HepG2 (cell line): ENCODE results near the gene DBNDD1. TPM values are rescaled to one million over a fixed set of nuclear protein-coding genes. Genes with fewer than 3 reads are reported as not detected.

Experiments used
- ATAC-seq: fragments of 200-7000 bp; cut with Tn5 transposase; 3 replicates; pipeline ENCODE4 v1.9.1; 2020; ENCODE audit warnings: mild to moderate bottlenecking, moderate library complexity
- BruUV-seq: library from RNA; stranded (reverse); fragments of 400-500 nt; replicated peaks from 2 replicates; lab custom pipeline; 2021; lab: Mats Ljungman, UMichigan
- CTCF ChIA-PET: fragments of 300-600 bp; formaldehyde crosslinking; extraction: SDS; loops from one replicate; lab custom pipeline; 2021; ENCODE audit warnings: low total read pairs, inconsistent platforms, low intra/inter-chr PET ratio; lab: Yijun Ruan, JAX
- POLR2A ChIA-PET: fragments of 350-600 bp; sonication (Branson Sonifier 250); formaldehyde crosslinking; loops from one replicate; lab custom pipeline; 2020; ENCODE audit warnings: antibody characterized with exemption, inconsistent platforms; lab: Yijun Ruan, JAX
- DNase-seq: peaks from one replicate; pipeline ENCODE4 v3.0.0-alpha.2; 2015; ENCODE audit warnings: low spot score
- FAIRE-seq: peaks from 3 replicates; lab custom pipeline; 2011; peaks lifted over from hg19 to GRCh38; lab: Jason Lieb, UNC
- H2AFZ ChIP-seq: one replicate; pipeline ENCODE4 v1.6.1; 2011; ENCODE audit warnings: low read length, inconsistent platforms
- H3K27ac ChIP-seq: fragments of 300-600 bp; 3 replicates; pipeline ENCODE4 v1.8.0; 2011; ENCODE audit warnings: mixed run types, mild to moderate bottlenecking, mixed read lengths, low read length, inconsistent platforms; ENCODE audit not compliant: insufficient read depth; ENCODE audit errors: extremely low read length
- H3K27me3 ChIP-seq, 2 experiments: fragments of 200-600 bp in 1 of 2; 2 replicates in 1 of 2; 3 replicates in 1 of 2; pipeline versions ENCODE4 v1.6.0 to v1.8.0; 2011; ENCODE audit warnings: low read length in 2 of 2, mild to moderate bottlenecking in 2 of 2, moderate library complexity in 2 of 2, inconsistent platforms in 1 of 2; ENCODE audit not compliant: insufficient read depth in 2 of 2, control insufficient read depth in 1 of 2
- H3K36me3 ChIP-seq, 2 experiments: fragments of 200-600 bp in 1 of 2; replicated peaks in 1 of 2; 2 replicates in 1 of 2; 3 replicates in 1 of 2; pipeline versions ENCODE4 v1.5.1 to v1.8.0; 2011; ENCODE audit warnings: low read length in 2 of 2, inconsistent platforms in 1 of 2; ENCODE audit not compliant: insufficient read depth in 2 of 2, control insufficient read depth in 1 of 2
- H3K4me1 ChIP-seq: 2 replicates; pipeline ENCODE4 v1.5.1; 2012; ENCODE audit warnings: low read length, inconsistent platforms; ENCODE audit not compliant: insufficient read depth
- H3K4me2 ChIP-seq: 2 replicates; pipeline ENCODE4 v1.6.0; 2011; ENCODE audit warnings: low read depth, low read length, inconsistent platforms
- H3K4me3 ChIP-seq, 3 experiments: fragments of 200-600 bp in 1 of 3; sonication (generic), shearing (Covaris generic) in 1 of 3; replicated peaks in 1 of 3; 2 replicates each; pipeline ENCODE4 v1.5.1; 2011 to 2016; ENCODE audit warnings: low read length in 3 of 3, inconsistent platforms in 2 of 3, low read depth in 2 of 3, mild to moderate bottlenecking in 2 of 3, control low read depth in 1 of 3, mixed read lengths in 1 of 3; ENCODE audit not compliant: insufficient read depth in 1 of 3
- H3K79me2 ChIP-seq: one replicate; pipeline ENCODE4 v1.6.1; 2011; ENCODE audit warnings: low read length, inconsistent platforms; ENCODE audit not compliant: insufficient read depth
- H3K9ac ChIP-seq: 2 replicates; pipeline ENCODE4 v1.6.0; 2011; ENCODE audit warnings: mild to moderate bottlenecking, low read depth, low read length, inconsistent platforms; ENCODE audit not compliant: insufficient read depth
- H3K9me3 ChIP-seq: 2 replicates; pipeline ENCODE4 v1.5.1; 2012; ENCODE audit warnings: mild to moderate bottlenecking, low read length
- H4K20me1 ChIP-seq: 2 replicates; pipeline ENCODE4 v1.6.0; 2011; ENCODE audit warnings: inconsistent platforms, mild to moderate bottlenecking, low read length, moderate library complexity; ENCODE audit not compliant: insufficient read depth
- ARNT2 ChIP-seq: sonication (generic); formaldehyde crosslinking; IDR thresholded peaks from 2 replicates; pipeline ENCODE4 v1.8.0; 2022; ENCODE audit warnings: mild to moderate bottlenecking, low read depth, missing genetic modification reagents, moderate library complexity
- ATM ChIP-seq: fragments of 450-650 bp; IDR thresholded peaks from 2 replicates; pipeline ENCODE4 v1.7.1; 2017; ENCODE audit warnings: mild to moderate bottlenecking, borderline replicate concordance
- KDM2A ChIP-seq: sonication (generic); formaldehyde crosslinking; IDR thresholded peaks from 2 replicates; pipeline ENCODE4 v1.4.0; 2020; ENCODE audit warnings: low read depth, missing genetic modification reagents, borderline replicate concordance
- MZF1 ChIP-seq: sonication (generic); formaldehyde crosslinking; IDR thresholded peaks from 2 replicates; pipeline ENCODE4 v1.8.1; 2023; ENCODE audit warnings: mild to moderate bottlenecking, missing genetic modification reagents, borderline replicate concordance
- NCOA2 ChIP-seq: sonication (generic); formaldehyde crosslinking; IDR thresholded peaks from 2 replicates; pipeline ENCODE4 v1.8.0; 2022; ENCODE audit warnings: inconsistent platforms
- PAWR ChIP-seq: sonication (generic); formaldehyde crosslinking; IDR thresholded peaks from 2 replicates; pipeline ENCODE4 v1.4.0; 2020; ENCODE audit warnings: missing genetic modification reagents, mild to moderate bottlenecking, borderline replicate concordance
- PITX1 ChIP-seq: sonication (generic); formaldehyde crosslinking; IDR thresholded peaks from 2 replicates; pipeline ENCODE4 v1.5.1; 2020; ENCODE audit warnings: mild to moderate bottlenecking, missing genetic modification reagents
- RARG ChIP-seq: sonication (generic); formaldehyde crosslinking; IDR thresholded peaks from 2 replicates; pipeline ENCODE4 v1.4.0; 2020; ENCODE audit warnings: low read depth, mild to moderate bottlenecking, missing genetic modification reagents
- ZBTB2 ChIP-seq: sonication (generic); formaldehyde crosslinking; IDR thresholded peaks from 2 replicates; pipeline ENCODE4 v1.8.0; 2022; ENCODE audit warnings: low read depth, missing genetic modification reagents
- ZBTB7A ChIP-seq: sonication (generic); formaldehyde crosslinking; IDR thresholded peaks from 2 replicates; pipeline ENCODE4 v1.8.0; 2022; ENCODE audit warnings: mild to moderate bottlenecking, missing genetic modification reagents
- ZC3H4 ChIP-seq: sonication (generic); formaldehyde crosslinking; IDR thresholded peaks from 2 replicates; pipeline ENCODE4 v1.4.0; 2020; ENCODE audit warnings: missing genetic modification reagents, borderline replicate concordance
- ZMYM4 ChIP-seq: sonication (generic); formaldehyde crosslinking; IDR thresholded peaks from 2 replicates; pipeline ENCODE4 v1.8.1; 2023; ENCODE audit warnings: mild to moderate bottlenecking, missing genetic modification reagents
- ZNF124 ChIP-seq: sonication (generic); formaldehyde crosslinking; IDR thresholded peaks from 2 replicates; pipeline ENCODE4 v1.4.0; 2020; ENCODE audit warnings: missing genetic modification reagents
- ZUFSP ChIP-seq: sonication (generic); formaldehyde crosslinking; IDR thresholded peaks from 2 replicates; pipeline ENCODE4 v1.9.0; 2021; ENCODE audit warnings: missing genetic modification reagents, mild to moderate bottlenecking, borderline replicate concordance
- WGBS: methylation state at CpG from one replicate; pipeline ENCODE4 v1.1.6; 2017; ENCODE audit warnings: low lambda C conversion rate; 5-methylcytosine and 5-hydroxymethylcytosine counted together
- in situ Hi-C: cut with HindIII; loops from 2 replicates; pipeline ENCODE4 v1.10.0; 2017; ENCODE audit warnings: low pct_unique_long_range_greater_than_20kb; ENCODE audit not compliant: extremely low pct_ligation_motif_present
- intact Hi-C: fragments of 100-400 bp; cut with micrococcal nuclease; formaldehyde crosslinking; loops from one replicate; pipeline ENCODE4 v1.10.0; 2022; ENCODE audit not compliant: unreplicated experiment
- polyA plus RNA-seq, 8 experiments: library from polyadenylated mRNA; depleted of rRNA in 3 of 8; stranded (reverse) in 7 of 8; unstranded in 1 of 8; fragments of >200 nt; fragmentation: Illumina TruSeq in 4 of 8; extraction: Trizol in 4 of 8; gene quantifications; 2 replicates each; pipeline versions ENCODE4 v1.2.1 to v1.2.3, GENCODE V29; 2011 to 2016; ENCODE audit warnings: low read depth in 4 of 8, missing spikeins in 1 of 8, mixed read lengths in 1 of 8; ENCODE audit not compliant: insufficient read depth in 1 of 8
- total RNA-seq, 5 experiments: library from RNA; depleted of rRNA; stranded (reverse); fragments of >200 nt; fragmentation: Illumina TruSeq; extraction: Trizol; gene quantifications; 2 replicates each; pipeline ENCODE4 v1.2.3, GENCODE V29; 2016; ENCODE audit warnings: low read depth in 1 of 5

DBNDD1 gene
- total and polyA plus RNA-seq, 2 of the 13 experiments (the other 11 are each of a cell fraction or from before 2014, with no cell fraction given) = 17.0 to 40.4 TPM

DNA sequence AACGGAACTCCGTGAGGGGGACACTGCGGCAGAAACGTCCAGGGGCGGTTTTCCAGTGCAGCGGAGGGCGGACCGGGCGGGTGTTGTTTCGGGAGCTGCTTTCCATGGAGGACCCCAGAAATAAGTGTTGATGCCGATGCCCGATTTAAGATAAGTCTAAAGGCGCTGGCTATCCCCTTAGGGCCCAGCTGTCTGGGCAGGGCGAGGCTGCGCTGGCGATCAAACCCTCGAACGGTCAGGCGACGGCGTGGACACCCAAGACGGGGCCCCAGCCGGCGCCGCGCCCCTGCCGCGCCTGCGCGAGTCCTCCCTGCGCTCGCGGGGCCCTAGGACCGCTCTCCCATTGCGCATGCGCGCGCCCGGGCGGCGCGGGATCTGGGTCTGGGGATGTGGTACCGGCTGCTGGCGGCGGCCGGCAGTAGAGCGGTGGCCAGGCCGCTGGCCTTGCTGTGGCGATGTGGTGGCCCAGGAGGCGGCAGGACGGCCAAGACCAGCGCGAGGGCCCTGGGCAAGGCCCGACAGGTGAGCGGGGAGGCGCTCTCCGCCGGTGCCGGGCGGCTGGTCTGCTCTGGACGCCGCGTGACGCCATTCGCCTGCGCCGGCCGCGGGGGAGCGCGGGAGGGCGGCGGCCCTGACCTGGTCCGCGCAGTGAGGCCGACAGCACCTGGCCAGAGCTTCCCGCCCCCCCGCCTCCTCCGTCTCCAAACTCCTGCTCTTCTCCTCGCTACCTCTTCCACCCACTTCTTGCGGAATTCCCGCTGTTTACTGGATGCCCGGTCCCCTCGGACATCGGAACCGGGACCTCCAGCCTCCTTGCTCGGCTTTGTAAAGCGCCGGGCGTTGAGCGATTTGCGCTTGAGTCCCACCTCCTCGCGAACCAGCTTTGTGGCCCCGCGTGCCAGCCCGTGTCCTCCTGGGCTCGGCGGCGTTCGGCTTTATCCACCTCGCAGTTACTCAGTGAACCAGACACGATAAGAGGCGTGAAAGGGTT, 46.7 kb downstream of the DBNDD1 start:
- Histone ChIP-seq H3K27me3 (no peaks in the 10 kb centered on the region; a peak in 1 of 5 replicates), H3K36me3 (peaks cover 2 to 9% of the 10 kb centered on the region in 2 experiments; a peak in 4 of 5 replicates), H3K4me3 (peak overlapping the region; percentile 76 to 96 (median 95)), H3K9me3 (no peaks in the 10 kb centered on the region), H4K20me1 (no peaks in the 10 kb centered on the region), H3K9ac (peak overlapping the region; percentile 94), H3K79me2 (peaks cover 68% of the 10 kb centered on the region), H2AFZ (no peak overlapping the region), H3K4me1 (peaks cover 49% of the 10 kb centered on the region), H3K4me2 (peak overlapping the region; percentile 94), H3K27ac (peak overlapping the region; percentile 88)
- no peak for FAIRE-seq
- peak; percentile 85 for ATAC-seq
- CTCF ChIA-PET = no interaction called here
- BruUV-seq = no TSS peak
- in situ Hi-C loops = no loop called here
- POLR2A ChIA-PET = interaction anchor here (0.5 to 7.1 kb wide), 22 partner anchors 9 to 194 kb away, joined by 3 to 84 read pairs (median 4); partner anchors contain the start of genes DBNDD1, DEF8, MC1R and TCF25
- intact Hi-C loops = no loop called here
- WGBS = 1% methylated on average over 39 of the region's 104 CpGs
- peak; percentile 92 for DNase-seq
- TF ChIP-seq RARG (peak; percentile 81; the same call in 1 of the 2 replicates), MZF1 (CRISPR knock-in tag) (no peak), ZC3H4 (CRISPR knock-in tag) (no peak), KDM2A (CRISPR knock-in tag) (peak; percentile 37), ZNF124 (CRISPR knock-in tag) (peak; percentile 39; the same call in 1 of the 2 replicates), ZMYM4 (peak; percentile 75), PAWR (CRISPR knock-in tag) (peak; percentile 90; the same call in 1 of the 2 replicates), ZBTB2 (CRISPR knock-in tag) (peak; percentile 63; the same call in 1 of the 2 replicates), ZUFSP (CRISPR knock-in tag) (no peak), NCOA2 (CRISPR knock-in tag) (peak; percentile 20), ZBTB7A (CRISPR knock-in tag) (no peak), ATM (no peak), ARNT2 (CRISPR knock-in tag) (peak; percentile 97), PITX1 (CRISPR knock-in tag) (peak; percentile 74)
